Stomach (tissue), 4 donors: Measurements from ENCODE around the gene MEGF6.

ENCODE experiments used
- CTCF ChIP-seq, 7 experiments: fragments of 450-650 bp in 4 of 7; fragments of 200-600 bp in 3 of 7; sonication (generic) in 3 of 7; IDR thresholded peaks; one replicate each; pipeline ENCODE4 v1.5.1; 2016 to 2019; ENCODE audit warnings: antibody characterized with exemption in 7 of 7, control low read depth in 2 of 7, mild to moderate bottlenecking in 1 of 7
- POLR2AphosphoS5 ChIP-seq, 3 donors: sonication (generic); formaldehyde crosslinking; IDR thresholded peaks; one replicate each; pipeline ENCODE4 v1.6.1; 2016; ENCODE audit warnings: antibody characterized with exemption in 3 of 3

GRCh38 chr1:3598522-3599285 lies 12.6 kb downstream of the MEGF6 start:
- TF ChIP-seq CTCF (IDR thresholded peaks at IDR 0.05) (no peak), POLR2AphosphoS5 (IDR thresholded peaks at IDR 0.05) (no peak)
